HG03378 (cell line): Measurements from ENCODE around the gene FAXDC2.
"Not testable (repeated sequence)": the region's sequence is repeated elsewhere in the genome, so short reads cannot be mapped to it uniquely, and the experiment has no call there.

Experiments used
- ATAC-seq: cut with Tn5 transposase; IDR thresholded peaks from one replicate; pipeline ENCODE4 v1.9.1; 2021; ENCODE audit warnings: mild to moderate bottlenecking, moderate library complexity; ENCODE audit not compliant: unreplicated experiment

FAXDC2 gene

GRCh38 chr5:154862766-154863165 lies 12.4 kb upstream of the FAXDC2 start:
- no peak for ATAC-seq

- ATAC-seq = no peak
These were observed 11.5 kb upstream of the FAXDC2 start for GRCh38 chr5:154861946-154862345.

- no peak for ATAC-seq
These were observed 10.4 kb upstream of the FAXDC2 start for GRCh38 chr5:154860765-154861164.

DNA sequence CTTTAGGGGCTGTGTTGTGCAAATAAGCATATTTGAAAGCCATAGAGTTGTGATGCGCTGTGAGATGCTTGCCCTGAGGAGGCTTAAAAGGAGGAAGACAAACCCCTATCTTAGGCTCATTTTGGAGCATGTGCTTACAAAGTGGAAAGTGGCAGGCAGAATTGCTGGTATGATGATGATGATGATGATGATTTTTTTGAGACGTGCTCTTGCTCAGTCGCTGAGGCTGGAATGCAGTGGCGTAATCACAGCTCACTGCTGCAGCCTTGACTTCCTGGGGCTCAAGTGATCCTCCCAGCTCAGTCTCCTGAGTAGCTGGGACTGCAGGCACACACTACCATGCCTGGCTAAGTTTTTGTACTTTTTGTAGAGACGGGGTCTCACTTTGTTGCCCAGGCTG lies 9.7 kb upstream of the FAXDC2 start:
- ATAC-seq = no peak

DNA sequence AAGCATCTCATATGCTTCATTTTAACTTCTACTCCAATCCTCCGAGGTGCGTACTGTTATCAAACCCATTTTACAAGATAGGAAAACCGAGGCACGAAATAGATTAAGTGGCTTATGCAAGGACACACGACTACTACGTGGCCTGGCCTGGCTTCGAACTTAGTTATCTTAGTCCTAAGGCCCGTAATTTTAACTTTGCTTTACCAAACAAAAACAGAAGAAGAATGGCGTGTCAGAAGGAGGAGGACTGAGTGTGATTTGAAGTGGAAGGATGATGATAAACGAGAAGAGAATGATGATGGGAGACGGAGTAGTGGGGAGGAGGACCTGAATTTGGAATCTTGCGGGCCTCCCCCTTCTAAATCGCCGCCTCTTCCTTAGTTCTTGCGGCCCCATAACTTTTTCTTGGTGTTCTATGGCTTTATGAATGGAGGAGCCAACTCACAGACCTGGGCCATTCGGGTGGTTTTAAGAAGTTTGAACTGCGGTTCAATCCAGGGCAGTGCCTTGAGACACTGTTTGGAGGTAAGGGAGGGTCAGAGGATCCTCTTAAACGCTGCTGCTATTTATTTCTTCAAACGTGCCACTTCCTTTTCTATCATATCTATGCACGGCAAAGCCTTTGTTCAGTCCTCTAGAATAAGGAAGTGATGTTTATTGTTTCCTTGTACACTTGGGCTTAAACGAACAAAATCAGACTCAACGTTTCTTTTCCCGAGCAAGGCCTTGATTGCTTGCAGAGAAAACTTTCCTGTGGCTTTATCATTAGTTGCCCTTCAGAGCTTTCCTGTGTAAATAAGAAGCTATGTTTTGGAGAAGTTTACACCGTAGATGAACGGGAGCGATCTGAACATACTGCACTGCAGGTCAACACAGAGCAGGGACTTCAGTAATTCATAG lies 8.8 kb upstream of the FAXDC2 start:
- peak; percentile 27 for ATAC-seq

DNA sequence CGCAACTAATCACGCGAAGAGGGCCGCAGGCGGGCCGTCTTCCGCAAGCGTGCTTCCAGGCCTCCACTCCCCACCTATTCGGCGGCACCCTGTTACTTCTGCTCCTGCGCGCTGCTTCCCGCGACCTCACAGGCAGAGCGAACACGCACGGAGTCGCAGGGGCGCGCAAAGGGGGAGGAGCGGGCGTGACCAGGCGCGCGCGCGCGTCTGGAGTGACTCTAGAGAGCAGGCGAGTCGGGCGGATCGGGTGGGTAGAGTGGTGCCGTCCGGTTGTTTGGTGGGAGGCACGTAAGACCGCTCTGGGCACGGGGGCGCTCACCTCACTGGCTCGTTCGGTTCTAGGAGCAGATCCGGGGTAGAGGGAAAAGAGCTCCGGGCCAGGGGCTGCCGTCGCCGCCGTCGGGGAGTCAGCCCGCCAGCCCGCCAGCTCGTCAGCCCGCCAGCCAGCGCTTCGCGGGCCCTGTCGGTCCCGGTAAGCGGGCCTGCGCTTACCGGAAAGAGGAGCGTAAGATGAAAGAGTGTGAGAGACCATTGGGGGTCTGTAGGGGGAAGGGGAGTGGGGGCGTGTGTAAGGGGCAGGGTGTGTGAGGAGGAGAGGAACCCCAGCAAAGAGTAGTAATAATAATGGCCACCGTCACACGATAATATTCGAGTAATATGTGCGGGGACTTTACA lies 8.0 kb upstream of the FAXDC2 start, which contains the start of gene CNOT8:
Gene CNOT8, plus strand, starts transcription at position 331 of the 675 bp plus-strand sequence. CDS start 4,652 bp downstream, outside the sequence.
- ATAC-seq = peak; percentile 63

DNA sequence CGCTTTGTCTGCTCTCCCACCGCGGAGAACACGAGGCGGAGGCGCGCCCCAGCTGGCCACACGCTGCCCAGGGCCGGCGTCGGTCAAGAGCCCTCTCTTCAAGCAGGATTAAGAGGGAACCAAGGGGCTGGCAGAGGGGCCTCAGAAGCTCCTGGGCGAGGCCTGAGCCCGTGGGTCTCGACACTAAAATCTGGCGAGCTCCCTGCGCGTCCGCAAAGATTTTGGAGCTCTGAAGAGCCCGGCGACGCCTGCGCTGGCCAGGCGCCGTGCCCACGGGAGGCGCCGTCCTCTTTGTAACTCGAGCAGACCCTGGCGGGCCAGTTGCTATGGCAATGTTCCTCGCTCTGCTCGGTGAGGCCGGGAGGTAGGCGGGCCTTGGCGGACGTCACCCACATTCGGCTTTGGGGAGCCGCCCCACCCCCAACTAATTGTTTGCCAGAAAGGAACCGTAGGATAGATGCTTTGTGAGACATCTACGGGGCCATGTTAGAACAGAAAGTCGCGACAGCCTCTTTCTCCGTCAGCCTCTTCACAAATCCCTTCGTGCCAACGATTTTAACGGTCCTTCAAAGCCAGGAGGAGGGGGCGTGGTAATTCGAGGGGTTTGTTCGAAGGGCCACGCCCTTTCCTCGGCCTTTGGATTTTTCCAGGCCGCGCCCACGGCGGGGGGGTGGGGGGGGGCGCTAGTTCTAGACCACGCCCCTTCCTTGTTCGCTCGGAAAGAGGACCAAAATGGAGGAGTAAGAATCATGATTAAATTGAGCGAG lies 7.3 kb upstream of the FAXDC2 start:
- peak; percentile 60 for ATAC-seq

- no peak for ATAC-seq
These were observed 948 bp upstream of the FAXDC2 start for GRCh38 chr5:154851351-154851750.

GRCh38 chr5:154849791-154850201 lies 607 bp downstream of the FAXDC2 start:
- ATAC-seq = no peak

GRCh38 chr5:154849264-154849785 lies 1.1 kb downstream of the FAXDC2 start:
- no peak for ATAC-seq

DNA sequence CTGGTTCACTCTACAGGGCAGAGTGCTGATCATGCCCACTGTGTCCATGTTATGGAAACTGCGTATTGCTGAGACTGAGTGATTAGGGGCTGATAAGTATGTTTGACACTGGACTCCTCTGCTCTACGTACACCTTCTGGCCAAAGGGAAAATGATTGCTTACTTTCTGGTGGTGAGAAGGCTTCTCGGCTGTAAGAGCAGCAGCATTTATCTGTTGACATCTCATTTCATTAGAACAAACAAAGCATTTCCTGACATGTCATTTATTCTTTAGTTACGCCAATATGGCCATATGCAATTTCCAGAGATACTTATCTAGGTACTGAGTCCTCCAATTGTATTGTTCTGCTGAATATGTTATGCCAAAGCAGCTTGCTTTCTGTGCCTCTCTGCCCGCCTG lies 5.6 kb downstream of the FAXDC2 start:
- ATAC-seq = no peak

DNA sequence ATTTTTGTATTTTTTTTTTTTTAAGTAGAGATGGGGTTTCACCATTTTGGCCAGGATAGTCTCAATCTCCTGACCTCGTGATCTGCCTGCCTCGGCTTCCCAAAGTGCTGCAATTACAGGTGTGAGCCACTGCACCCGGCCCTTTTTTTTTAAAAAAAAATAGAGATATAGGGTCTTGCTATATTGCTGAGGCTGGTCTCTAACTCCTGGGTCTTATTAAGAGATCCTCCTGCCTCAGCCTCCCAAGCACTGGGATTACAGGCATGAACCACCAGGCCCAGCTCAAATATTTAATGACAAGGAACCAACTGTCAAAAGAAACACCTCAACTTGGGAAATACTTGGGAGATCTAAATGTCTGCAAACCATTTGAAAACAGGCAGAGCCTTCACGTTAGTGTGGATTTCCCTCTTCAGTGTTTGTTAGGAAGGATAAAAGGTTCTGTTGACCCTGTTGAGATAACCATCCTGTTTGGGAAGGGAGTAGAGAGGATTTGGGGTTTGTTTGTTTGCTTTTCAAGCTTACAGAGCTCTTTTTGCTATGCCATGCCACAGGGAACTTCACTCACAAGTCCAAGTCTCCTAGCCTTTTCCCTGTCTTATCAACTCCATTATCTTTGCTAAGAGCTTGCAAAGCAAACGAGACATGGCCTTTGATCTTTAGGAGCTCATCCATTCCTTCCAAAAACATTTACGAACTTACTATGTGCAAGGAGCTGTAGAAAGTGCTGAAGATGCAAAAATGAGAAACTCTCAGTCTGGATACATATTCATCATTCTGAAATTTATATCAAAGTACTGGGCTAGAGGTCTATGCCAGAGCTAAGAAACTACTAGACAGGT lies 7.5 kb downstream of the FAXDC2 start:
- no peak for ATAC-seq

DNA sequence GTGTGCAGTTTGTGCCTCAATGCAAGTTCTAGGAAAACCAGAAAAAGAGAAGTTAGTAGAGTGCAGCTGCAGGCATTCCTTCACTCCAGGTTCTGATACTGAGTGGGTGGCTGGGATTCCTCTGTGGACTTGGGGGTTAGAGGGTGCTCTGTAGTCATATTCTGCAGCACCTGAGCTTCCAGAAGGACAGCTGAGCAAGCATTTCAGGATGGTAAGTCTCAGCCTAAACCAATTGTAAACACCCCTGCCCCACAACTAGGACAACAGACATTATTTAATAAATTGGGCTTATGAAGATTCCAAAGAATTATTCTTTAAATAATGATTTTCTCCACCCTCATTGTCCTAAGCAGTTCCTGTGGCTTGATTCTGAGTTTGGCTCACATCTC lies 9.1 kb downstream of the FAXDC2 start:
- ATAC-seq = no peak

DNA sequence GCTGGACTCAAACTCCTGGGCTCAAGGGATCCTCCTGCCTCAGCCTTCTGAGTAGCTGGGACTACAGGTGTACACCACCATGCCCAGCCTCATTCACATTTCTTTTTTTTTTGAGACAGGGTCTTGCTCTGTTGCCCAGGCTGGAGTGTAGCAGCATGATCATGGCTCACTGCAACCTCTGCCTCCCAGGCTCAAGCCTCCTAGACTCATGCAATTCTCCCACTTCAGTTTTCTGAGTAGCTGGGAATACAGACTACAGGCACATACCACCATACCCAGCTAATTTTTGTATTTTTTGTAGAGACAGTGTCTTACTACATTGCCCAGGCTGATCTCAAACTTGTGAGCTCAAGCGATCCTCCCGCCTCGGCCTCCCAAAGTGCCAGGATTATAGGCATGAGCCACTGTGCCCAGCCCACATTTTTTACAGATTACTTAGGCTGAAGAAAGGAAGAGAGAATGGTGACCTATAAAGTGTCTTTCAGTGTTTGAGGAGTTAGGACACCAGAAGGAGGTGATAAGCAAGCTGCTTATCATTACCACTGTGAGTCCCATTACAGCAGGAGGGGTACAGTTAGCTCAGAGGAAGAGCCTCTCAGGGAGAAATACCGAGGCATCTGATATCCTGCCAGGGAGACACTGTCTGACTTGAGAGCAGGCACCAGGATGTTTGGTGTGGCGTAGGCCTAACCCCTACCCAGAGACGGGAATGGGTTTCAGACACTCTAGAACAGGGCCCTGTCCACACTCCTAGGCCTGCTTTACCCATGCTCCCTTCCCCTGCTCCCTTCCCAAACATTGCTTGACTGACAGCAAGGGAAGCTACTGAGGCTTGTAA lies 9.7 kb downstream of the FAXDC2 start:
- no peak for ATAC-seq

GRCh38 chr5:154837009-154837901 lies 13.1 kb downstream of the FAXDC2 start:
- ATAC-seq = no peak

DNA sequence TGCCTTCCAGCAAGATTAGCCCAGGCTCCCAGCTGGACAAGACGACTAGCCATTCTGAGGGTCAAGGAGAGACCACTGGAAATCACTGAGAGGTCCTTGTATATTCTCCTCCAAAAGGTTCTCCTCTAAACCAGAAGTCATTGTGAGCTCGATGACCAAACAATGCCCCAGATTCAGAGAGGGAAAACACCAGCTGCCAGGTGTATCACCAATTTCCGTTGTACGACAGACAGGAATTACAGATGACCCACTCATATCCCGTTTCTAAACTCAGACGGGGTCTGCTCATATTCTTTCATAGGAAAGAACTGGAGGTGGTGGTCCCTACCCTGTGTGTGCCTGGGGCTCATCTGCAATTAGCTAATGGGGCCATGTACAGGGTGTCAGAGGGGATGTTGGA lies 14.2 kb downstream of the FAXDC2 start:
- no peak for ATAC-seq

GRCh38 chr5:154835701-154836052 lies 14.7 kb downstream of the FAXDC2 start:
- ATAC-seq = not testable (repeated sequence)

- no peak for ATAC-seq
These were observed 16.4 kb downstream of the FAXDC2 start for GRCh38 chr5:154834053-154834452.
